OCI-LY1 (cell line): Measurements from ENCODE around the gene SDC3.

Source experiments
- H2AFZ ChIP-seq: fragments of 200-600 bp; sonication (generic), shearing (Covaris generic); 2 replicates; pipeline ENCODE4 v1.6.0; 2014; ENCODE audit warnings: antibody characterized with exemption, mild to moderate bottlenecking, low read length
- H3F3A ChIP-seq: fragments of 200-600 bp; sonication (generic), shearing (Covaris generic); 2 replicates; pipeline ENCODE4 v1.6.0; 2014; ENCODE audit warnings: mild to moderate bottlenecking, antibody characterized with exemption, low read length, moderate library complexity; ENCODE audit not compliant: insufficient read depth
- H3K27ac ChIP-seq: fragments of 200-600 bp; sonication (generic); 2 replicates; pipeline ENCODE4 v1.5.1; 2014; ENCODE audit warnings: low read length, mixed run types, mild to moderate bottlenecking, low read depth; ENCODE audit not compliant: poor library complexity, severe bottlenecking
- H3K27me3 ChIP-seq: fragments of 200-600 bp; sonication (generic); 2 replicates; pipeline ENCODE4 v1.6.0; 2014; ENCODE audit warnings: antibody characterized with exemption, mild to moderate bottlenecking, low read length, moderate library complexity; ENCODE audit not compliant: insufficient read depth
- H3K36me3 ChIP-seq: fragments of 200-600 bp; sonication (generic); 2 replicates; pipeline ENCODE4 v1.6.1; 2014; ENCODE audit warnings: mild to moderate bottlenecking, antibody characterized with exemption, low read length, moderate library complexity, mixed read lengths; ENCODE audit not compliant: insufficient read depth
- H3K4me1 ChIP-seq: fragments of 200-600 bp; sonication (generic); 2 replicates; pipeline ENCODE4 v1.5.1; 2014; ENCODE audit warnings: mild to moderate bottlenecking, low read length, moderate library complexity; ENCODE audit not compliant: insufficient read depth, severe bottlenecking
- H3K4me2 ChIP-seq: fragments of 200-600 bp; sonication (generic), shearing (Covaris generic); 2 replicates; pipeline ENCODE4 v1.6.1; 2014; ENCODE audit warnings: low read length
- H3K4me3 ChIP-seq: fragments of 200-600 bp; sonication (generic); 2 replicates; pipeline ENCODE4 v1.5.1; 2014; ENCODE audit warnings: low read length, low read depth, mild to moderate bottlenecking, mixed read lengths; ENCODE audit not compliant: poor library complexity, severe bottlenecking
- H3K79me2 ChIP-seq: fragments of 200-600 bp; shearing (Covaris generic); 2 replicates; pipeline ENCODE4 v1.6.1; 2016; ENCODE audit warnings: mixed run types, low read length, mixed read lengths; ENCODE audit not compliant: insufficient read depth
- H3K9ac ChIP-seq: fragments of 200-600 bp; sonication (generic), shearing (Covaris generic); 2 replicates; pipeline ENCODE4 v1.6.1; 2014; ENCODE audit warnings: mild to moderate bottlenecking, low read length, mixed read lengths
- H3K9me2 ChIP-seq: fragments of 200-600 bp; sonication (generic), shearing (Covaris generic); 2 replicates; pipeline ENCODE4 v1.6.1; 2014; ENCODE audit warnings: low read depth, mild to moderate bottlenecking, low read length, mixed read lengths
- H3K9me3 ChIP-seq: fragments of 200-600 bp; shearing (Covaris generic); 2 replicates; pipeline ENCODE4 v1.6.1; 2014; ENCODE audit warnings: low read length, mixed read lengths
- H4K20me1 ChIP-seq: fragments of 200-600 bp; sonication (generic), shearing (Covaris generic); 2 replicates; pipeline ENCODE4 v1.6.0; 2016; ENCODE audit warnings: mild to moderate bottlenecking, low read length; ENCODE audit not compliant: insufficient read depth
- EZH2 ChIP-seq: fragments of 200-600 bp; sonication (generic), shearing (Covaris generic); IDR thresholded peaks from 2 replicates; pipeline ENCODE4 v1.8.0; 2017; ENCODE audit warnings: borderline replicate concordance, mixed run types, mild to moderate bottlenecking, antibody characterized with exemption, low read length, moderate library complexity, mixed read lengths
- TF ChIP-seq, protein P1 (sequence below): fragments of 200-600 bp; sonication (generic), shearing (Covaris generic); IDR thresholded peaks from 2 replicates; pipeline ENCODE4 v1.5.1; 2017; ENCODE audit warnings: mild to moderate bottlenecking, antibody characterized with exemption, low read length, moderate library complexity, mixed read lengths

Gene SDC3

DNA sequence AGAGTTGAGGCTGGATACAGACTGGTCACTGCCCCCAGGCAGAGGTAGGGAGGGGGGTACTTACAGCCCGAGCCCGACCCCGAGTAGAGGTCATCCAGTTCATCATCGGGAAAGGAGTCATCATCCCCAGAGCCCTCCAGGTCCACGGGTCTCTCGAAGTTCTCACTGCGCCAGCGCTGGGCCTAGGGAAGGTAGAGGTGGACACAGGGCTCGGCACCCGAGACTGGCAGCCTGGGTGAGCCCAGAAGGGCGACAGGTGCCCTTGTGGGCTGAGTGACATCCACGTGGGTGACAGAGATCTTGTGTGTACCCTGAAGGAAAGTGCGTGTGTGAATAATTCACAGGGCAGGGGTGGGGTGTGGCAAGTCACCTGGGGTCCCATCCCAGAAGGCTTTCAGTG lies 30.0 kb downstream of the SDC3 start:
- H3K4me2 ChIP-seq: no peak overlapping the region
- no peak overlapping the region for H3K27ac ChIP-seq
- no peaks in the 10 kb centered on the region for H3K36me3 ChIP-seq
- H3K4me1 ChIP-seq: no peaks in the 10 kb centered on the region
- H4K20me1 ChIP-seq: no peaks in the 10 kb centered on the region
- H3K9me2 ChIP-seq: no peaks in the 10 kb centered on the region
- H2AFZ ChIP-seq: no peak overlapping the region
- H3K27me3 ChIP-seq: peaks cover 12% of the 10 kb centered on the region; the same call in 1 of the 2 replicates
- no peaks in the 10 kb centered on the region for H3K79me2 ChIP-seq
- H3K9me3 ChIP-seq: no peaks in the 10 kb centered on the region
- no peak overlapping the region for H3K9ac ChIP-seq
- H3F3A ChIP-seq: no peaks in the 10 kb centered on the region
- TF ChIP-seq EZH2: no peak
- TF ChIP-seq, protein P1, sequence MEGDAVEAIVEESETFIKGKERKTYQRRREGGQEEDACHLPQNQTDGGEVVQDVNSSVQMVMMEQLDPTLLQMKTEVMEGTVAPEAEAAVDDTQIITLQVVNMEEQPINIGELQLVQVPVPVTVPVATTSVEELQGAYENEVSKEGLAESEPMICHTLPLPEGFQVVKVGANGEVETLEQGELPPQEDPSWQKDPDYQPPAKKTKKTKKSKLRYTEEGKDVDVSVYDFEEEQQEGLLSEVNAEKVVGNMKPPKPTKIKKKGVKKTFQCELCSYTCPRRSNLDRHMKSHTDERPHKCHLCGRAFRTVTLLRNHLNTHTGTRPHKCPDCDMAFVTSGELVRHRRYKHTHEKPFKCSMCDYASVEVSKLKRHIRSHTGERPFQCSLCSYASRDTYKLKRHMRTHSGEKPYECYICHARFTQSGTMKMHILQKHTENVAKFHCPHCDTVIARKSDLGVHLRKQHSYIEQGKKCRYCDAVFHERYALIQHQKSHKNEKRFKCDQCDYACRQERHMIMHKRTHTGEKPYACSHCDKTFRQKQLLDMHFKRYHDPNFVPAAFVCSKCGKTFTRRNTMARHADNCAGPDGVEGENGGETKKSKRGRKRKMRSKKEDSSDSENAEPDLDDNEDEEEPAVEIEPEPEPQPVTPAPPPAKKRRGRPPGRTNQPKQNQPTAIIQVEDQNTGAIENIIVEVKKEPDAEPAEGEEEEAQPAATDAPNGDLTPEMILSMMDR: no peak
- H3K4me3 ChIP-seq: no peak overlapping the region

DNA sequence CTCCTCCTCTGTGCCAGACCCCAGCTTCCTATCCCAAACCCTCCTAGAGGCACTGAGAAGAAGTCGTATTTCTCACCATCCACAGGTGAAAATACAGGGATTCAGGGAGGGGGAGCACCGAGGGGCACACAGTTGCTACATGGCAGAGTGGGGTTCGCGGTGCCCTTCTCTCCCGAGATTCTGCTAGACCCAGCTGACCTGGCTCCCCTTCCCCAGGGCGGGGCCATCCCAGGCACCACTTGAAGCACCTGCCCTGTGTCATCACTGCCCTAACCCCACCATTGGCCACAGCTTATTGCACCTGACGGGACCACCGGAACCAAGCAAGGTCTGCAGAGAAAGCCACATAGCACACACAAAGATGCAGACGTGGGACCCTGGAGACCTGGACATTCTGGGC lies 30.5 kb downstream of the SDC3 start:
- Histone ChIP-seq H2AFZ (no peak overlapping the region), H3K27me3 (peaks cover 12% of the 10 kb centered on the region), H3K4me3 (no peak overlapping the region), H3K4me2 (no peak overlapping the region), H3K4me1 (no peaks in the 10 kb centered on the region), H3K79me2 (no peaks in the 10 kb centered on the region), H3K9me2 (no peaks in the 10 kb centered on the region), H3K9ac (no peak overlapping the region), H3K27ac (no peak overlapping the region), H3F3A (no peaks in the 10 kb centered on the region), H4K20me1 (no peaks in the 10 kb centered on the region), H3K36me3 (no peaks in the 10 kb centered on the region), H3K9me3 (no peaks in the 10 kb centered on the region)
- TF ChIP-seq EZH2: no peak
- TF ChIP-seq, protein P1: no peak

GRCh38 chr1:30877205-30877912 lies 31.2 kb downstream of the SDC3 start:
- H3K79me2 ChIP-seq: no peaks in the 10 kb centered on the region
- no peak overlapping the region for H3K9ac ChIP-seq
- no peaks in the 10 kb centered on the region for H3K4me1 ChIP-seq
- no peaks in the 10 kb centered on the region for H3K36me3 ChIP-seq
- H3K27me3 ChIP-seq: peaks cover 12% of the 10 kb centered on the region
- H3K9me3 ChIP-seq: no peaks in the 10 kb centered on the region
- no peak overlapping the region for H3K27ac ChIP-seq
- H2AFZ ChIP-seq: no peak overlapping the region
- no peak overlapping the region for H3K4me3 ChIP-seq
- no peaks in the 10 kb centered on the region for H3F3A ChIP-seq
- H3K4me2 ChIP-seq: no peak overlapping the region
- TF ChIP-seq, protein P1: no peak
- no peak for TF ChIP-seq EZH2
- no peaks in the 10 kb centered on the region for H4K20me1 ChIP-seq
- no peaks in the 10 kb centered on the region for H3K9me2 ChIP-seq
